Tibial nerve (tissue), 4 donors: ENCODE measurements around the gene CACNG3.

Experiments used
- EP300 ChIP-seq, 2 donors: sonication (generic); formaldehyde crosslinking; IDR thresholded peaks; one replicate each; pipeline ENCODE4 v1.6.1; 2017; ENCODE audit warnings: antibody characterized with exemption in 2 of 2, mild to moderate bottlenecking in 1 of 2
- POLR2A ChIP-seq, 2 donors: fragments of 450-650 bp; IDR thresholded peaks; one replicate each; pipeline ENCODE4 v1.6.1; 2017; ENCODE audit warnings: antibody characterized with exemption in 2 of 2, mild to moderate bottlenecking in 2 of 2, moderate library complexity in 2 of 2
- TF ChIP-seq, protein P1 (sequence below), 5 experiments: fragments of 200-600 bp in 3 of 5; fragments of 450-650 bp in 2 of 5; sonication (generic) in 3 of 5; IDR thresholded peaks; one replicate each; pipeline ENCODE4 v1.5.1; 2016 to 2019; ENCODE audit warnings: antibody characterized with exemption in 5 of 5, mild to moderate bottlenecking in 3 of 5, moderate library complexity in 2 of 5

DNA sequence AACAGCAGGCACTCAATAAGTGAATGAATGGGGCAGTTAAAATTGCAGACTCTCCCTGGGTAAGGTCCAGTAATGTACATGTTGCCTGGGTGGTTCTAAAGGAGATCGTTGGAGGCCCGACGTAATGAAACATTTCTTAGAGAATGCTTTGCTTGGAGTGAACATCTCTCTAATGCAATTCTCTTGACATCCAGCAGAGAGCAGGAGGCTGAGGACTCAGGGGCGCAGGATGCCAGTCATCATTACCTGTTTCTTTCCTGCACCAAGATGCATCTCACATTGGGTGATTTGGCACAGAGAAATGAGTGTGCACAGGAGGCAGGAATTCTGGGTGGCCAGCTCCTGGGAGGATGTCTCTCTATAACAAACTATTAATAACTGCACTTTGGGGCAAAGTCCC, 152.9 kb downstream of the CACNG3 start:
- TF ChIP-seq, protein P1, sequence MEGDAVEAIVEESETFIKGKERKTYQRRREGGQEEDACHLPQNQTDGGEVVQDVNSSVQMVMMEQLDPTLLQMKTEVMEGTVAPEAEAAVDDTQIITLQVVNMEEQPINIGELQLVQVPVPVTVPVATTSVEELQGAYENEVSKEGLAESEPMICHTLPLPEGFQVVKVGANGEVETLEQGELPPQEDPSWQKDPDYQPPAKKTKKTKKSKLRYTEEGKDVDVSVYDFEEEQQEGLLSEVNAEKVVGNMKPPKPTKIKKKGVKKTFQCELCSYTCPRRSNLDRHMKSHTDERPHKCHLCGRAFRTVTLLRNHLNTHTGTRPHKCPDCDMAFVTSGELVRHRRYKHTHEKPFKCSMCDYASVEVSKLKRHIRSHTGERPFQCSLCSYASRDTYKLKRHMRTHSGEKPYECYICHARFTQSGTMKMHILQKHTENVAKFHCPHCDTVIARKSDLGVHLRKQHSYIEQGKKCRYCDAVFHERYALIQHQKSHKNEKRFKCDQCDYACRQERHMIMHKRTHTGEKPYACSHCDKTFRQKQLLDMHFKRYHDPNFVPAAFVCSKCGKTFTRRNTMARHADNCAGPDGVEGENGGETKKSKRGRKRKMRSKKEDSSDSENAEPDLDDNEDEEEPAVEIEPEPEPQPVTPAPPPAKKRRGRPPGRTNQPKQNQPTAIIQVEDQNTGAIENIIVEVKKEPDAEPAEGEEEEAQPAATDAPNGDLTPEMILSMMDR (IDR thresholded peaks at IDR 0.05): no peak
- TF ChIP-seq EP300 (IDR thresholded peaks at IDR 0.05) (no peak), POLR2A (IDR thresholded peaks at IDR 0.05) (no peak)
